Measurements from ENCODE around the gene AVPI1.

AVPI1 gene

GRCh38 chr10:97635577-97635976 is 51.5 kb downstream of the AVPI1 start:
- Histone ChIP-seq H3K4me1 (ENCODE audit: control insufficient read depth, insufficient read depth, low read length) (peaks cover 6% of the 10 kb centered on the region), H3K27me3 (ENCODE audit: control insufficient read depth in 1 of 2, insufficient read depth in 2 of 2, low read length in 2 of 2) (no peaks in the 10 kb centered on the region), H3K27ac (ENCODE audit: low read length) (no peak overlapping the region), H3K9me3 (ENCODE audit: control insufficient read depth in 2 of 2, low read length in 2 of 2) (no peaks in the 10 kb centered on the region), H3K9ac (ENCODE audit: low read length in 2 of 2) (no peak overlapping the region), H3K36me3 (ENCODE audit: control insufficient read depth in 2 of 2, insufficient read depth in 2 of 2, low read length in 2 of 2) (no peaks in the 10 kb centered on the region), H3K4me3 (ENCODE audit: low read length in 2 of 2) (no peak overlapping the region)

GRCh38 chr10:97633921-97634320 is 53.1 kb downstream of the AVPI1 start:
- peaks cover 6% of the 10 kb centered on the region for H3K4me1 ChIP-seq (ENCODE audit: control insufficient read depth, insufficient read depth, low read length)
- no peaks in the 10 kb centered on the region for H3K36me3 ChIP-seq (ENCODE audit: control insufficient read depth in 2 of 2, insufficient read depth in 2 of 2, low read length in 2 of 2)
- peak overlapping the region; percentile 64 to 66 for H3K9ac ChIP-seq (ENCODE audit: low read length in 2 of 2)
- no peaks in the 10 kb centered on the region for H3K27me3 ChIP-seq (ENCODE audit: control insufficient read depth in 1 of 2, insufficient read depth in 2 of 2, low read length in 2 of 2)
- peak overlapping the region; percentile 18 for H3K27ac ChIP-seq (ENCODE audit: low read length)
- H3K4me3 ChIP-seq (ENCODE audit: low read length in 2 of 2): peak overlapping the region; percentile 76 to 90
- H3K9me3 ChIP-seq (ENCODE audit: control insufficient read depth in 2 of 2, low read length in 2 of 2): no peaks in the 10 kb centered on the region

- no peaks in the 10 kb centered on the region for H3K36me3 ChIP-seq (ENCODE audit: control insufficient read depth in 2 of 2, insufficient read depth in 2 of 2, low read length in 2 of 2)
- H3K9ac ChIP-seq (ENCODE audit: low read length in 2 of 2): peak within 1 kb of the TSS; percentile 66 to 81
- peaks cover 6% of the 10 kb centered on the region for H3K4me1 ChIP-seq (ENCODE audit: control insufficient read depth, insufficient read depth, low read length)
- peak within 1 kb of the TSS; percentile 18 for H3K27ac ChIP-seq (ENCODE audit: low read length)
- H3K9me3 ChIP-seq (ENCODE audit: control insufficient read depth in 2 of 2, low read length in 2 of 2): no peaks in the 10 kb centered on the region
- H3K27me3 ChIP-seq (ENCODE audit: control insufficient read depth in 1 of 2, insufficient read depth in 2 of 2, low read length in 2 of 2): no peaks in the 10 kb centered on the region
- H3K4me3 ChIP-seq (ENCODE audit: low read length in 2 of 2): peak within 1 kb of the TSS; percentile 76 to 90
These were observed 53.8 kb downstream of the AVPI1 start, which contains the start of gene MORN4 for GRCh38 chr10:97632949-97633884. Gene MORN4, minus strand, starts transcription at chr10:97633500. Its CDS starts 13,847 bp downstream, at chr10:97619653.

GRCh38 chr10:97631098-97631497 is 55.9 kb downstream of the AVPI1 start:
- H3K4me1 ChIP-seq (ENCODE audit: control insufficient read depth, insufficient read depth, low read length): peaks cover 6% of the 10 kb centered on the region
- no peak overlapping the region for H3K4me3 ChIP-seq (ENCODE audit: low read length in 2 of 2)
- no peaks in the 10 kb centered on the region for H3K27me3 ChIP-seq (ENCODE audit: control insufficient read depth in 1 of 2, insufficient read depth in 2 of 2, low read length in 2 of 2)
- H3K36me3 ChIP-seq (ENCODE audit: control insufficient read depth in 2 of 2, insufficient read depth in 2 of 2, low read length in 2 of 2): no peaks in the 10 kb centered on the region
- no peak overlapping the region for H3K27ac ChIP-seq (ENCODE audit: low read length)
- no peak overlapping the region for H3K9ac ChIP-seq (ENCODE audit: low read length in 2 of 2)
- no peaks in the 10 kb centered on the region for H3K9me3 ChIP-seq (ENCODE audit: control insufficient read depth in 2 of 2, low read length in 2 of 2)

GRCh38 chr10:97629289-97629688 is 57.8 kb downstream of the AVPI1 start:
- Histone ChIP-seq H3K36me3 (ENCODE audit: control insufficient read depth in 2 of 2, insufficient read depth in 2 of 2, low read length in 2 of 2) (no peaks in the 10 kb centered on the region), H3K27me3 (ENCODE audit: control insufficient read depth in 1 of 2, insufficient read depth in 2 of 2, low read length in 2 of 2) (no peaks in the 10 kb centered on the region), H3K4me1 (ENCODE audit: control insufficient read depth, insufficient read depth, low read length) (peaks cover 6% of the 10 kb centered on the region), H3K9me3 (ENCODE audit: control insufficient read depth in 2 of 2, low read length in 2 of 2) (no peaks in the 10 kb centered on the region), H3K4me3 (ENCODE audit: low read length in 2 of 2) (no peak overlapping the region), H3K9ac (ENCODE audit: low read length in 2 of 2) (no peak overlapping the region), H3K27ac (ENCODE audit: low read length) (no peak overlapping the region)

GRCh38 chr10:97628228-97628627 is 58.8 kb downstream of the AVPI1 start:
- Histone ChIP-seq H3K4me1 (ENCODE audit: control insufficient read depth, insufficient read depth, low read length) (peaks cover 6% of the 10 kb centered on the region), H3K9ac (ENCODE audit: low read length in 2 of 2) (no peak overlapping the region), H3K4me3 (ENCODE audit: low read length in 2 of 2) (no peak overlapping the region), H3K27me3 (ENCODE audit: control insufficient read depth in 1 of 2, insufficient read depth in 2 of 2, low read length in 2 of 2) (no peaks in the 10 kb centered on the region), H3K36me3 (ENCODE audit: control insufficient read depth in 2 of 2, insufficient read depth in 2 of 2, low read length in 2 of 2) (no peaks in the 10 kb centered on the region), H3K9me3 (ENCODE audit: control insufficient read depth in 2 of 2, low read length in 2 of 2) (no peaks in the 10 kb centered on the region), H3K27ac (ENCODE audit: low read length) (no peak overlapping the region)

- Histone ChIP-seq H3K27me3 (ENCODE audit: control insufficient read depth in 1 of 2, insufficient read depth in 2 of 2, low read length in 2 of 2) (no peaks in the 10 kb centered on the region), H3K27ac (ENCODE audit: low read length) (no peak overlapping the region)
These were observed 59.3 kb downstream of the AVPI1 start for GRCh38 chr10:97627731-97628130.

More at GRCh38 chr10:97627731-97628130, 59.3 kb downstream of the AVPI1 start:
- H3K9me3 ChIP-seq (ENCODE audit: control insufficient read depth in 2 of 2, low read length in 2 of 2): no peaks in the 10 kb centered on the region
- H3K4me3 ChIP-seq (ENCODE audit: low read length in 2 of 2): no peak overlapping the region
- H3K4me1 ChIP-seq (ENCODE audit: control insufficient read depth, insufficient read depth, low read length): peaks cover 3% of the 10 kb centered on the region
- no peak overlapping the region for H3K9ac ChIP-seq (ENCODE audit: low read length in 2 of 2)
- no peaks in the 10 kb centered on the region for H3K36me3 ChIP-seq (ENCODE audit: control insufficient read depth in 2 of 2, insufficient read depth in 2 of 2, low read length in 2 of 2)

All from stomach smooth muscle (tissue), 2 donors.